A549 (cell line): ENCODE measurements around the gene GHR. TPM values are rescaled to one million over a fixed set of nuclear protein-coding genes. Genes with fewer than 3 reads are reported as not detected.
"Not testable (repeated sequence)": the region's sequence is repeated elsewhere in the genome, so short reads cannot be mapped to it uniquely, and the experiment has no call there.

Experiments
- ATAC-seq, 2 experiments: fragments of 200-7000 bp in 1 of 2; fragments of >200 bp in 1 of 2; cut with Nextera tagmentation in 1 of 2; cut with Tn5 transposase in 1 of 2; 3 replicates each; pipeline versions ENCODE4 v1.8.0 to v1.9.1; 2018 to 2020; ENCODE audit warnings: mild to moderate bottlenecking in 1 of 2, moderate library complexity in 1 of 2
- CTCF ChIA-PET: fragments of 300-600 bp; sonication (Branson Sonifier 250); formaldehyde crosslinking; extraction: SDS; loops from one replicate; lab custom pipeline; 2021; ENCODE audit warnings: antibody characterized with exemption, inconsistent platforms; lab: Yijun Ruan, JAX
- POLR2A ChIA-PET: fragments of 350-600 bp; formaldehyde crosslinking; extraction: SDS; loops from one replicate; lab custom pipeline; 2021; ENCODE audit warnings: antibody characterized with exemption, inconsistent platforms; lab: Yijun Ruan, JAX
- DNase-seq, 2 experiments: peaks; one replicate each; pipeline versions ENCODE4 v3.0.0 to v3.0.0-alpha.2; 2011 to 2016; ENCODE audit warnings: low read depth in 1 of 2, low spot score in 1 of 2
- FAIRE-seq: peaks from 2 replicates; lab custom pipeline; 2011; peaks lifted over from hg19 to GRCh38; lab: Jason Lieb, UNC
- H3K27ac ChIP-seq, 2 experiments: fragments of >200 bp; sonication (Bioruptor Twin); formaldehyde crosslinking; 3 replicates each; pipeline ENCODE4 v1.5.1; 2016 to 2017
- H3K4me1 ChIP-seq: fragments of >200 bp; sonication (Bioruptor Twin); formaldehyde crosslinking; 3 replicates; pipeline ENCODE4 v1.6.1; 2016
- H3K4me2 ChIP-seq: fragments of >200 bp; sonication (Bioruptor Twin); formaldehyde crosslinking; 3 replicates; pipeline ENCODE4 v1.6.1; 2016
- H3K4me3 ChIP-seq: fragments of >200 bp; sonication (Bioruptor Twin); formaldehyde crosslinking; 3 replicates; pipeline ENCODE4 v1.5.1; 2016
- H3K9me3 ChIP-seq: fragments of >200 bp; sonication (Bioruptor Twin); formaldehyde crosslinking; 3 replicates; pipeline ENCODE4 v1.6.1; 2016
- CBX2 ChIP-seq: fragments of 200-600 bp; sonication (generic); IDR thresholded peaks from 2 replicates; pipeline ENCODE4 v1.6.1; 2016; ENCODE audit warnings: low read depth, mild to moderate bottlenecking, borderline replicate concordance
- EP300 ChIP-seq, 2 experiments: fragments of >200 bp; sonication (Bioruptor Twin); formaldehyde crosslinking; IDR thresholded peaks; 2 replicates in 1 of 2; 3 replicates in 1 of 2; pipeline ENCODE4 v1.6.1; 2016 to 2017
- FOSB ChIP-seq: fragments of 250-450 bp; sonication (Bioruptor Pico); IDR thresholded peaks from 2 replicates; pipeline ENCODE4 v1.5.0; 2020; ENCODE audit warnings: mild to moderate bottlenecking, moderate library complexity
- FOSL2 ChIP-seq, 2 experiments: fragments of 450-650 bp in 1 of 2; fragments of >200 bp in 1 of 2; sonication (Bioruptor Twin) in 1 of 2; formaldehyde crosslinking; IDR thresholded peaks; 2 replicates each; pipeline versions ENCODE4 v1.5.0 to v1.6.1; 2016 to 2020; ENCODE audit warnings: mild to moderate bottlenecking in 1 of 2, moderate library complexity in 1 of 2
- GATA3 ChIP-seq: IDR thresholded peaks from 2 replicates; pipeline ENCODE4 v1.6.1; 2012; ENCODE audit warnings: borderline replicate concordance
- HDAC2 ChIP-seq: fragments of 200-600 bp; sonication (generic); IDR thresholded peaks from 2 replicates; pipeline ENCODE4 v1.6.1; 2016
- HEYL ChIP-seq: fragments of 250-450 bp; sonication (Bioruptor Pico); IDR thresholded peaks from 2 replicates; pipeline ENCODE4 v1.8.0; 2021; ENCODE audit warnings: mild to moderate bottlenecking, moderate library complexity
- HOXB13 ChIP-seq: fragments of 250-450 bp; sonication (Bioruptor Pico); IDR thresholded peaks from 2 replicates; pipeline ENCODE4 v1.5.0; 2020; ENCODE audit warnings: low read depth, mild to moderate bottlenecking, moderate library complexity
- HOXB5 ChIP-seq: fragments of 250-450 bp; sonication (Bioruptor Pico); IDR thresholded peaks from 2 replicates; pipeline ENCODE4 v1.5.0; 2020; ENCODE audit warnings: mild to moderate bottlenecking, moderate library complexity
- JUNB ChIP-seq: fragments of >200 bp; sonication (Bioruptor Twin); formaldehyde crosslinking; IDR thresholded peaks from 2 replicates; pipeline ENCODE4 v1.6.1; 2016
- MYC ChIP-seq: IDR thresholded peaks from 2 replicates; pipeline ENCODE4 v1.6.1; 2012; ENCODE audit warnings: mild to moderate bottlenecking, inconsistent platforms, low read length, improper control_type of control experiment, borderline replicate concordance
- NFE2L2 ChIP-seq: fragments of 150-350 bp; conservative IDR thresholded peaks from 2 replicates; pipeline ENCODE4 v1.6.1; 2014; ENCODE audit warnings: low read length
- NPAS2 ChIP-seq: fragments of 250-450 bp; sonication (Bioruptor Pico); IDR thresholded peaks from 2 replicates; pipeline ENCODE4 v1.8.0; 2022; ENCODE audit warnings: mild to moderate bottlenecking, moderate library complexity, borderline replicate concordance
- NR3C1 ChIP-seq: fragments of >200 bp; sonication (Bioruptor Twin); formaldehyde crosslinking; IDR thresholded peaks from 3 replicates; pipeline ENCODE4 v1.6.1; 2017
- POLR2AphosphoS2 ChIP-seq: conservative IDR thresholded peaks from 2 replicates; pipeline ENCODE4 v1.6.1; 2012; ENCODE audit warnings: low read length, improper control_type of control experiment, inconsistent platforms
- RFX5 ChIP-seq: fragments of 450-650 bp; IDR thresholded peaks from 2 replicates; pipeline ENCODE4 v1.7.1; 2014; ENCODE audit warnings: antibody characterized with exemption, mild to moderate bottlenecking, moderate library complexity
- RNF2 ChIP-seq: fragments of 200-600 bp; sonication (generic); IDR thresholded peaks from 2 replicates; pipeline ENCODE4 v1.6.1; 2016; ENCODE audit warnings: low read depth, mild to moderate bottlenecking, antibody characterized with exemption, moderate library complexity, borderline replicate concordance
- SMC3 ChIP-seq: fragments of >200 bp; sonication (Bioruptor Twin); formaldehyde crosslinking; IDR thresholded peaks from 3 replicates; pipeline ENCODE4 v1.6.1; 2018; ENCODE audit warnings: inconsistent platforms
- TFCP2L1 ChIP-seq: fragments of 250-450 bp; sonication (Bioruptor Pico); IDR thresholded peaks from 2 replicates; pipeline ENCODE4 v1.5.0; 2021; ENCODE audit warnings: mild to moderate bottlenecking
- TP53 ChIP-seq: fragments of 250-450 bp; sonication (Bioruptor Pico); IDR thresholded peaks from 2 replicates; pipeline ENCODE4 v1.5.0; 2021; ENCODE audit warnings: mild to moderate bottlenecking, moderate library complexity
- ZC3H11A ChIP-seq: fragments of 450-650 bp; IDR thresholded peaks from 2 replicates; pipeline ENCODE4 v1.6.1; 2014; ENCODE audit warnings: antibody characterized with exemption, mild to moderate bottlenecking
- ZFP36 ChIP-seq: fragments of 450-650 bp; IDR thresholded peaks from 2 replicates; pipeline ENCODE4 v1.6.1; 2014; ENCODE audit warnings: borderline replicate concordance; ENCODE audit not compliant: partially characterized antibody
- ZSCAN20 ChIP-seq: fragments of 250-450 bp; sonication (Bioruptor Pico); IDR thresholded peaks from 2 replicates; pipeline ENCODE4 v1.8.0; 2022; ENCODE audit warnings: mild to moderate bottlenecking, moderate library complexity
- WGBS: methylation state at CpG from one replicate; pipeline ENCODE4 v1.1.6; 2017; ENCODE audit errors: missing lambda C conversion rate; 5-methylcytosine and 5-hydroxymethylcytosine counted together
- polyA plus RNA-seq, 4 experiments: library from polyadenylated mRNA; depleted of rRNA in 3 of 4; stranded (reverse); fragments of >200 nt; fragmentation: RNase III in 1 of 4; extraction: RNeasy Plus Mini Kit Qiagen cat#74134 plus additional on column Dnase treatment in 1 of 4; gene quantifications; 2 replicates in 3 of 4; 3 replicates in 1 of 4; pipeline ENCODE4 v1.2.3, GENCODE V29; 2011 to 2017
- TF ChIP-seq, protein P1 (sequence below): fragments of >200 bp; sonication (Bioruptor Twin); formaldehyde crosslinking; IDR thresholded peaks from 3 replicates; pipeline ENCODE4 v1.5.1; 2016
- TF ChIP-seq, protein P2 (sequence below): fragments of >200 bp; sonication (Bioruptor Twin); formaldehyde crosslinking; IDR thresholded peaks from 2 replicates; pipeline ENCODE4 v1.6.1; 2016
- TF ChIP-seq, protein P3 (sequence below): fragments of 250-450 bp; sonication (Bioruptor Pico); IDR thresholded peaks from 2 replicates; pipeline ENCODE4 v1.5.0; 2021; ENCODE audit warnings: mild to moderate bottlenecking, moderate library complexity, borderline replicate concordance
- TF ChIP-seq, protein P4 (sequence below): fragments of 450-650 bp; IDR thresholded peaks from 2 replicates; pipeline ENCODE4 v1.6.1; 2014; ENCODE audit warnings: antibody characterized with exemption
- TF ChIP-seq, protein P5 (sequence below): fragments of >200 bp; sonication (Bioruptor Twin); formaldehyde crosslinking; IDR thresholded peaks from 3 replicates; pipeline ENCODE4 v1.6.1; 2016
- TF ChIP-seq, protein P6 (sequence below): IDR thresholded peaks from 2 replicates; pipeline ENCODE4 v1.6.1; 2012

Gene GHR
- polyA plus RNA-seq, 2 of the 4 experiments (the other 2 are of a cell fraction) = 0.05 TPM; not detected in 1

DNA sequence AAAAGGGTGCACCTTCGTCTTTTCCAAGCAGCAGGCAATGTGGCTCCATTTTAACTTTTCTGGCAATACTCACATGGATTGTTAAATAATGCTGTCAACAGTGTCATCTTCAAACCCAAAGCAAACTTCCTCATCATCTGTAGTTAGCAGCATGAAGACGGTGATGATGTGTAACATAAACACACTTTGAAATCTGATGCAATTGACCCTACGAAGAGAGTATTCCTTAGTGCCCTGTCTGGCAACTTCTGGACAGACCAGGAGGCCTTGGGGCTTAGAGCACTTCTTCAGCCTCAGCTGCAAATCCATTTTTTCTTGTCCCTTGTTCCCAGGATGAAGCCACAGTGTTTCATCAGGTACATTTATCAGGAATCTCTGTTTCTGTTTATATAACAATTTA lies 149.1 kb downstream of the GHR start:
- CTCF ChIA-PET = interaction anchor here (2.4 kb wide), 1 partner anchor 11 kb away, joined by 12 read pairs; no protein-coding TSS in a partner anchor
- ATAC-seq (no peak), FAIRE-seq (no peak), DNase-seq (no peak)
- Histone ChIP-seq H3K27ac (no peak overlapping the region), H3K4me3 (no peak overlapping the region), H3K9me3 (no peaks in the 10 kb centered on the region), H3K4me2 (no peak overlapping the region), H3K4me1 (no peaks in the 10 kb centered on the region)
- 0% methylated on average over 3 of the region's 3 CpGs for WGBS
- TF ChIP-seq, protein P1, sequence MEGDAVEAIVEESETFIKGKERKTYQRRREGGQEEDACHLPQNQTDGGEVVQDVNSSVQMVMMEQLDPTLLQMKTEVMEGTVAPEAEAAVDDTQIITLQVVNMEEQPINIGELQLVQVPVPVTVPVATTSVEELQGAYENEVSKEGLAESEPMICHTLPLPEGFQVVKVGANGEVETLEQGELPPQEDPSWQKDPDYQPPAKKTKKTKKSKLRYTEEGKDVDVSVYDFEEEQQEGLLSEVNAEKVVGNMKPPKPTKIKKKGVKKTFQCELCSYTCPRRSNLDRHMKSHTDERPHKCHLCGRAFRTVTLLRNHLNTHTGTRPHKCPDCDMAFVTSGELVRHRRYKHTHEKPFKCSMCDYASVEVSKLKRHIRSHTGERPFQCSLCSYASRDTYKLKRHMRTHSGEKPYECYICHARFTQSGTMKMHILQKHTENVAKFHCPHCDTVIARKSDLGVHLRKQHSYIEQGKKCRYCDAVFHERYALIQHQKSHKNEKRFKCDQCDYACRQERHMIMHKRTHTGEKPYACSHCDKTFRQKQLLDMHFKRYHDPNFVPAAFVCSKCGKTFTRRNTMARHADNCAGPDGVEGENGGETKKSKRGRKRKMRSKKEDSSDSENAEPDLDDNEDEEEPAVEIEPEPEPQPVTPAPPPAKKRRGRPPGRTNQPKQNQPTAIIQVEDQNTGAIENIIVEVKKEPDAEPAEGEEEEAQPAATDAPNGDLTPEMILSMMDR = no peak
- TF ChIP-seq, protein P2, sequence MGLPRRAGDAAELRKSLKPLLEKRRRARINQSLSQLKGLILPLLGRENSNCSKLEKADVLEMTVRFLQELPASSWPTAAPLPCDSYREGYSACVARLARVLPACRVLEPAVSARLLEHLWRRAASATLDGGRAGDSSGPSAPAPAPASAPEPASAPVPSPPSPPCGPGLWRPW = no peak
- TF ChIP-seq HEYL (CRISPR knock-in tag) (no peak), JUNB (no peak), POLR2AphosphoS2 (no peak), GATA3 (no peak), TFCP2L1 (no peak), HOXB13 (CRISPR knock-in tag) (no peak), NFE2L2 (no peak), MYC (no peak), HOXB5 (no peak), NR3C1 (no peak), NPAS2 (CRISPR knock-in tag) (no peak), TP53 (CRISPR knock-in tag) (no peak), FOSB (CRISPR knock-in tag) (no peak), EP300 (IDR thresholded peaks at IDR 0.05) (no peak)
- TF ChIP-seq, protein P3, sequence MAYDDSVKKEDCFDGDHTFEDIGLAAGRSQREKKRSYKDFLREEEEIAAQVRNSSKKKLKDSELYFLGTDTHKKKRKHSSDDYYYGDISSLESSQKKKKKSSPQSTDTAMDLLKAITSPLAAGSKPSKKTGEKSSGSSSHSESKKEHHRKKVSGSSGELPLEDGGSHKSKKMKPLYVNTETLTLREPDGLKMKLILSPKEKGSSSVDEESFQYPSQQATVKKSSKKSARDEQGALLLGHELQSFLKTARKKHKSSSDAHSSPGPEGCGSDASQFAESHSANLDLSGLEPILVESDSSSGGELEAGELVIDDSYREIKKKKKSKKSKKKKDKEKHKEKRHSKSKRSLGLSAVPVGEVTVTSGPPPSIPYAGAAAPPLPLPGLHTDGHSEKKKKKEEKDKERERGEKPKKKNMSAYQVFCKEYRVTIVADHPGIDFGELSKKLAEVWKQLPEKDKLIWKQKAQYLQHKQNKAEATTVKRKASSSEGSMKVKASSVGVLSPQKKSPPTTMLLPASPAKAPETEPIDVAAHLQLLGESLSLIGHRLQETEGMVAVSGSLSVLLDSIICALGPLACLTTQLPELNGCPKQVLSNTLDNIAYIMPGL = no peak
- TF ChIP-seq, protein P4, sequence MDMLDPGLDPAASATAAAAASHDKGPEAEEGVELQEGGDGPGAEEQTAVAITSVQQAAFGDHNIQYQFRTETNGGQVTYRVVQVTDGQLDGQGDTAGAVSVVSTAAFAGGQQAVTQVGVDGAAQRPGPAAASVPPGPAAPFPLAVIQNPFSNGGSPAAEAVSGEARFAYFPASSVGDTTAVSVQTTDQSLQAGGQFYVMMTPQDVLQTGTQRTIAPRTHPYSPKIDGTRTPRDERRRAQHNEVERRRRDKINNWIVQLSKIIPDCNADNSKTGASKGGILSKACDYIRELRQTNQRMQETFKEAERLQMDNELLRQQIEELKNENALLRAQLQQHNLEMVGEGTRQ = no peak
- POLR2A ChIA-PET = no interaction called here

DNA sequence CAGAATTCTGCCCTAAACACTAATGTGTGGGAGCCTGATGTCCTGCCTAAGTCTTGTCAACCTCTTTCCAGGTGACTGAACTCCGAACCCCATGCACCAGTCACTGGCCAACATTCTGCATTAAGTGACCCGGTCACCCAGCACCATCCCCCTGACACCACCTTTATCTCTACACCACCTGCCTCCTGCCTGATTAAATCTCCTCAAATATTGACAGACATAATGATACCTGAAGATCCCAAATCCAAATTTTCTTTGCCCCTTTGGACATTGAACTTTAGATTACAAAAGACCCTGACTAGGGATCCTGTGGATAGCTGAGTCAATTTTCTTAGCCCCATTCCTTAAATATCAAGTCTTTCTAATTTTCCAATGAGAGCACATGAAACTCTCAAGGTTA lies 150.1 kb downstream of the GHR start:
- DNase-seq (no peak), ATAC-seq (no peak), FAIRE-seq (no peak)
- POLR2A ChIA-PET = no interaction called here
- TF ChIP-seq, protein P5, sequence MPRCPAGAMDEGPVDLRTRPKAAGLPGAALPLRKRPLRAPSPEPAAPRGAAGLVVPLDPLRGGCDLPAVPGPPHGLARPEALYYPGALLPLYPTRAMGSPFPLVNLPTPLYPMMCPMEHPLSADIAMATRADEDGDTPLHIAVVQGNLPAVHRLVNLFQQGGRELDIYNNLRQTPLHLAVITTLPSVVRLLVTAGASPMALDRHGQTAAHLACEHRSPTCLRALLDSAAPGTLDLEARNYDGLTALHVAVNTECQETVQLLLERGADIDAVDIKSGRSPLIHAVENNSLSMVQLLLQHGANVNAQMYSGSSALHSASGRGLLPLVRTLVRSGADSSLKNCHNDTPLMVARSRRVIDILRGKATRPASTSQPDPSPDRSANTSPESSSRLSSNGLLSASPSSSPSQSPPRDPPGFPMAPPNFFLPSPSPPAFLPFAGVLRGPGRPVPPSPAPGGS = no peak
- TF ChIP-seq MYC (no peak), POLR2AphosphoS2 (no peak), FOSB (CRISPR knock-in tag) (no peak), HOXB5 (no peak), ZSCAN20 (CRISPR knock-in tag) (no peak), HOXB13 (CRISPR knock-in tag) (no peak), RFX5 (no peak), CBX2 (no peak), HDAC2 (no peak), EP300 (IDR thresholded peaks at IDR 0.05) (no peak), RNF2 (no peak), SMC3 (no peak), FOSL2 (IDR thresholded peaks at IDR 0.05) (no peak), FOSL2 (CRISPR knock-in tag; IDR thresholded peaks at IDR 0.05) (no peak), ZC3H11A (no peak), ZFP36 (no peak)
- TF ChIP-seq, protein P6, sequence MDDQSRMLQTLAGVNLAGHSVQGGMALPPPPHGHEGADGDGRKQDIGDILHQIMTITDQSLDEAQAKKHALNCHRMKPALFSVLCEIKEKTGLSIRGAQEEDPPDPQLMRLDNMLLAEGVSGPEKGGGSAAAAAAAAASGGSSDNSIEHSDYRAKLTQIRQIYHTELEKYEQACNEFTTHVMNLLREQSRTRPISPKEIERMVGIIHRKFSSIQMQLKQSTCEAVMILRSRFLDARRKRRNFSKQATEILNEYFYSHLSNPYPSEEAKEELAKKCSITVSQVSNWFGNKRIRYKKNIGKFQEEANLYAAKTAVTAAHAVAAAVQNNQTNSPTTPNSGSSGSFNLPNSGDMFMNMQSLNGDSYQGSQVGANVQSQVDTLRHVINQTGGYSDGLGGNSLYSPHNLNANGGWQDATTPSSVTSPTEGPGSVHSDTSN = no peak
- no peak overlapping the region for H3K4me3 ChIP-seq
- no peak overlapping the region for H3K27ac ChIP-seq
- H3K4me2 ChIP-seq = no peak overlapping the region
- 6% methylated on average over 2 of the region's 2 CpGs for WGBS
- CTCF ChIA-PET = interaction anchor here (0.6 to 2.4 kb wide), 2 partner anchors 10 to 11 kb away, joined by 3 to 12 read pairs; no protein-coding TSS in a partner anchor
- no peaks in the 10 kb centered on the region for H3K4me1 ChIP-seq
- no peaks in the 10 kb centered on the region for H3K9me3 ChIP-seq

DNA sequence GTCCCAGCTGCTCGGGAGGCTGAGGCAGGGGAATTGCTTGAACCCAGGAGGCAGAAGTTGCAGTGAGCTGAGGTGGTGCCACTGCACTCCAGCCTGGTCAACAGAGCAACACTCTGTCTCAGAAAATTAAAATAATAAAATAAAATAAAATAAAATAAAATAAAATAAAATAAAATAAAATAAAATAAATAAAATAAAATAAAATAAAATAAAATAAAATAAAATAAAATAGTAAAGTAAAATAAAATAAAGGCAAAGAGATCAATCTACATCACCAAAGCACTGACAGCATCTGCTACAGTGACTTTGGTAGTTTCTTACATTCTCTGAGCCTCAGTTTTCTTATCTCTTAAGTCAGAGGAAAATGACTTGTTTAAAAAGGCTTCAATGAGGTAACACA lies 152.7 kb downstream of the GHR start:
- H3K4me2 ChIP-seq, CTCF ChIA-PET, H3K9me3 ChIP-seq, ATAC-seq, FAIRE-seq, H3K27ac ChIP-seq, H3K4me3 ChIP-seq, DNase-seq, H3K4me1 ChIP-seq, POLR2A ChIA-PET: not testable (repeated sequence)
- 0% methylated on average over 1 of the region's 1 CpG for WGBS
